Measurements from ENCODE around the gene MORN3.

Gene MORN3

DNA sequence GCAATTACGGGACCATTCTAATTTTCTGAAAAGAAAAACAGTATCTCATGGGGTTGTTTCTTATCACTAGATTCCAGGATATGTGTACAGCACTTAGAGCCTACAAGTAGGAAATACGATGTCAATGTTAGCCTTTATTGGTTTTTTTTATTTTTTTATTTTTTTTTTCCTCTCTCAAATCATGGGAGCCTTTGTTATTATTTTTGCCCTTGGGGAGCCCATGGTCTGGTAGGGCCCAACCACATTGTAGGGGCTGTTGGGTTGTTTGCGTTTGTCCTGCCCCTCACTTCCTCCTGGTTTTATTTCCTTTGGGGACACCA is 5.9 kb downstream of the MORN3 start:
- TF ChIP-seq EGR1 (IDR thresholded peaks at IDR 0.05) (no peak), ZBTB7A (IDR thresholded peaks at IDR 0.05; ENCODE audit: low read depth) (no peak), CEBPB (IDR thresholded peaks at IDR 0.05) (no peak), NFIC (IDR thresholded peaks at IDR 0.05) (no peak), TCF12 (IDR thresholded peaks at IDR 0.05; ENCODE audit: low read depth) (no peak), USF1 (IDR thresholded peaks at IDR 0.05) (no peak), CREB1 (IDR thresholded peaks at IDR 0.05; ENCODE audit: low read depth) (no peak)
- TF ChIP-seq, protein P1, sequence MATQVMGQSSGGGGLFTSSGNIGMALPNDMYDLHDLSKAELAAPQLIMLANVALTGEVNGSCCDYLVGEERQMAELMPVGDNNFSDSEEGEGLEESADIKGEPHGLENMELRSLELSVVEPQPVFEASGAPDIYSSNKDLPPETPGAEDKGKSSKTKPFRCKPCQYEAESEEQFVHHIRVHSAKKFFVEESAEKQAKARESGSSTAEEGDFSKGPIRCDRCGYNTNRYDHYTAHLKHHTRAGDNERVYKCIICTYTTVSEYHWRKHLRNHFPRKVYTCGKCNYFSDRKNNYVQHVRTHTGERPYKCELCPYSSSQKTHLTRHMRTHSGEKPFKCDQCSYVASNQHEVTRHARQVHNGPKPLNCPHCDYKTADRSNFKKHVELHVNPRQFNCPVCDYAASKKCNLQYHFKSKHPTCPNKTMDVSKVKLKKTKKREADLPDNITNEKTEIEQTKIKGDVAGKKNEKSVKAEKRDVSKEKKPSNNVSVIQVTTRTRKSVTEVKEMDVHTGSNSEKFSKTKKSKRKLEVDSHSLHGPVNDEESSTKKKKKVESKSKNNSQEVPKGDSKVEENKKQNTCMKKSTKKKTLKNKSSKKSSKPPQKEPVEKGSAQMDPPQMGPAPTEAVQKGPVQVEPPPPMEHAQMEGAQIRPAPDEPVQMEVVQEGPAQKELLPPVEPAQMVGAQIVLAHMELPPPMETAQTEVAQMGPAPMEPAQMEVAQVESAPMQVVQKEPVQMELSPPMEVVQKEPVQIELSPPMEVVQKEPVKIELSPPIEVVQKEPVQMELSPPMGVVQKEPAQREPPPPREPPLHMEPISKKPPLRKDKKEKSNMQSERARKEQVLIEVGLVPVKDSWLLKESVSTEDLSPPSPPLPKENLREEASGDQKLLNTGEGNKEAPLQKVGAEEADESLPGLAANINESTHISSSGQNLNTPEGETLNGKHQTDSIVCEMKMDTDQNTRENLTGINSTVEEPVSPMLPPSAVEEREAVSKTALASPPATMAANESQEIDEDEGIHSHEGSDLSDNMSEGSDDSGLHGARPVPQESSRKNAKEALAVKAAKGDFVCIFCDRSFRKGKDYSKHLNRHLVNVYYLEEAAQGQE (IDR thresholded peaks at IDR 0.05; ENCODE audit: low read depth), result no peak
- TF ChIP-seq, protein P2, sequence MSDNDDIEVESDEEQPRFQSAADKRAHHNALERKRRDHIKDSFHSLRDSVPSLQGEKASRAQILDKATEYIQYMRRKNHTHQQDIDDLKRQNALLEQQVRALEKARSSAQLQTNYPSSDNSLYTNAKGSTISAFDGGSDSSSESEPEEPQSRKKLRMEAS (IDR thresholded peaks at IDR 0.05), result no peak

GRCh38 chr12:121657305-121658008 is 12.0 kb downstream of the MORN3 start:
- TF ChIP-seq YY1 (IDR thresholded peaks at IDR 0.05; ENCODE audit: low read depth) (no peak), TCF12 (IDR thresholded peaks at IDR 0.05; ENCODE audit: low read depth) (no peak), TAF1 (IDR thresholded peaks at IDR 0.05; ENCODE audit: low read depth) (no peak), USF1 (IDR thresholded peaks at IDR 0.05) (no peak), CREB1 (IDR thresholded peaks at IDR 0.05; ENCODE audit: low read depth) (no peak), RAD21 (IDR thresholded peaks at IDR 0.05; ENCODE audit: low read depth) (no peak), EP300 (IDR thresholded peaks at IDR 0.05; ENCODE audit: borderline replicate concordance) (no peak), ZBTB7A (IDR thresholded peaks at IDR 0.05; ENCODE audit: low read depth) (no peak), CEBPB (IDR thresholded peaks at IDR 0.05) (no peak), FOXM1 (IDR thresholded peaks at IDR 0.05; ENCODE audit: borderline replicate concordance, low read depth) (no peak), EGR1 (IDR thresholded peaks at IDR 0.05) (no peak), NFIC (IDR thresholded peaks at IDR 0.05) (no peak), TEAD4 (IDR thresholded peaks at IDR 0.05) (no peak)
- TF ChIP-seq, protein P1 (IDR thresholded peaks at IDR 0.05; ENCODE audit: low read depth), result no peak
- TF ChIP-seq, protein P2 (IDR thresholded peaks at IDR 0.05), result no peak

- TF ChIP-seq TCF12 (IDR thresholded peaks at IDR 0.05; ENCODE audit: low read depth) (no peak), EGR1 (IDR thresholded peaks at IDR 0.05) (no peak), YY1 (IDR thresholded peaks at IDR 0.05; ENCODE audit: low read depth) (no peak), EP300 (IDR thresholded peaks at IDR 0.05; ENCODE audit: borderline replicate concordance) (no peak), TEAD4 (IDR thresholded peaks at IDR 0.05) (no peak), RAD21 (IDR thresholded peaks at IDR 0.05; ENCODE audit: low read depth) (no peak), CREB1 (IDR thresholded peaks at IDR 0.05; ENCODE audit: low read depth) (no peak), USF1 (IDR thresholded peaks at IDR 0.05) (no peak), FOXM1 (IDR thresholded peaks at IDR 0.05; ENCODE audit: borderline replicate concordance, low read depth) (no peak), TAF1 (IDR thresholded peaks at IDR 0.05; ENCODE audit: low read depth) (no peak), ZBTB7A (IDR thresholded peaks at IDR 0.05; ENCODE audit: low read depth) (no peak), NFIC (IDR thresholded peaks at IDR 0.05) (no peak), CEBPB (IDR thresholded peaks at IDR 0.05) (no peak)
- TF ChIP-seq, protein P1 (IDR thresholded peaks at IDR 0.05; ENCODE audit: low read depth), result no peak
- TF ChIP-seq, protein P2 (IDR thresholded peaks at IDR 0.05), result no peak
These were observed 13.3 kb downstream of the MORN3 start for GRCh38 chr12:121656122-121656521.
